K562 (cell line): Measurements from ENCODE around the gene PGLYRP1. TPM values are rescaled to one million over a fixed set of nuclear protein-coding genes. Genes with fewer than 3 reads are reported as not detected.

Source experiments
- ATAC-seq: fragments of 200-7000 bp; cut with Tn5 transposase; 3 replicates; pipeline ENCODE4 v1.9.1; 2020; ENCODE audit warnings: moderate library complexity
- BruUV-seq: library from RNA; stranded (reverse); fragments of 400-500 nt; replicated peaks from 2 replicates; lab custom pipeline; 2021; lab: Mats Ljungman, UMichigan
- CTCF ChIA-PET: fragments of 300-600 bp; formaldehyde crosslinking; extraction: SDS; loops from one replicate; lab custom pipeline; 2021; ENCODE audit warnings: low intra/inter-chr PET ratio; lab: Yijun Ruan, JAX
- POLR2A ChIA-PET: fragments of 300-600, 350-650 bp; sonication (Branson Sonifier 250); formaldehyde crosslinking; extraction: SDS; loops from one replicate; lab custom pipeline; 2021; ENCODE audit warnings: antibody characterized with exemption, inconsistent platforms; lab: Yijun Ruan, JAX
- DNase-seq, 4 experiments: peaks; one replicate each; pipeline versions ENCODE4 v3.0.0 to v3.0.0-alpha.2; 2011 to 2018; ENCODE audit warnings: low spot score in 3 of 4, mixed read lengths in 3 of 4; ENCODE audit errors: extremely low read depth in 1 of 4
- FAIRE-seq: peaks from 2 replicates; lab custom pipeline; 2011; peaks lifted over from hg19 to GRCh38; lab: Jason Lieb, UNC
- H2AFZ ChIP-seq: 2 replicates; pipeline ENCODE4 v1.6.0; 2011; ENCODE audit warnings: low read depth, low read length, control low read depth, inconsistent platforms
- H3K27ac ChIP-seq: fragments of 200-600 bp; 3 replicates; pipeline ENCODE4 v1.8.0; 2011; ENCODE audit warnings: low read depth, mild to moderate bottlenecking, control low read depth, inconsistent platforms, low read length, moderate library complexity, mixed read lengths; ENCODE audit errors: extremely low read depth
- H3K27me3 ChIP-seq, 2 experiments: fragments of 300-600 bp in 1 of 2; 2 replicates in 1 of 2; 3 replicates in 1 of 2; pipeline versions ENCODE4 v1.6.0 to v1.8.0; 2011; ENCODE audit warnings: inconsistent platforms in 2 of 2, low read length in 2 of 2, mild to moderate bottlenecking in 1 of 2, mixed read lengths in 1 of 2, moderate library complexity in 1 of 2; ENCODE audit not compliant: control insufficient read depth in 2 of 2, insufficient read depth in 2 of 2
- H3K36me3 ChIP-seq: fragments of 300-600 bp; 3 replicates; pipeline ENCODE4 v1.8.0; 2011; ENCODE audit warnings: mild to moderate bottlenecking, low read length, inconsistent platforms; ENCODE audit not compliant: control insufficient read depth, insufficient read depth
- H3K4me1 ChIP-seq, 2 experiments: fragments of 200-600 bp in 1 of 2; replicated peaks in 1 of 2; 2 replicates in 1 of 2; 3 replicates in 1 of 2; pipeline versions ENCODE4 v1.5.1 to v1.8.0; 2011; ENCODE audit warnings: inconsistent platforms in 2 of 2, low read length in 2 of 2, mild to moderate bottlenecking in 1 of 2, mixed read lengths in 1 of 2, moderate library complexity in 1 of 2; ENCODE audit not compliant: control insufficient read depth in 2 of 2, insufficient read depth in 2 of 2
- H3K4me2 ChIP-seq: 2 replicates; pipeline ENCODE4 v1.6.1; 2011; ENCODE audit warnings: low read length, control low read depth, inconsistent platforms, mixed read lengths; ENCODE audit not compliant: insufficient read depth
- H3K4me3 ChIP-seq: fragments of 200-600 bp; sonication (generic), shearing (Covaris generic); 2 replicates; pipeline ENCODE4 v1.5.1; 2016; ENCODE audit warnings: control low read depth, inconsistent platforms
- H3K79me2 ChIP-seq: fragments of 200-600 bp; 3 replicates; pipeline ENCODE4 v1.8.0; 2011; ENCODE audit warnings: low read length, inconsistent platforms; ENCODE audit not compliant: control insufficient read depth, insufficient read depth
- H3K9ac ChIP-seq, 2 experiments: 2 replicates each; pipeline versions ENCODE4 v1.6.0 to v1.6.1; 2011; ENCODE audit warnings: low read depth in 2 of 2, low read length in 2 of 2, control low read depth in 1 of 2, inconsistent platforms in 1 of 2, mild to moderate bottlenecking in 1 of 2, mixed read lengths in 1 of 2; ENCODE audit not compliant: insufficient read depth in 1 of 2
- H3K9me1 ChIP-seq: one replicate; pipeline ENCODE4 v1.6.0; 2011; ENCODE audit warnings: inconsistent platforms, mild to moderate bottlenecking, low read length, moderate library complexity; ENCODE audit not compliant: control insufficient read depth, insufficient read depth
- H3K9me3 ChIP-seq: replicated peaks from 2 replicates; pipeline ENCODE4 v1.5.1; 2011; ENCODE audit warnings: low read depth, low read length, inconsistent platforms; ENCODE audit not compliant: control insufficient read depth, insufficient read depth
- H4K20me1 ChIP-seq: replicated peaks from 2 replicates; pipeline ENCODE4 v1.6.1; 2011; ENCODE audit warnings: low read length, inconsistent platforms, mixed read lengths; ENCODE audit not compliant: control insufficient read depth, insufficient read depth
- CAMTA2 ChIP-seq: fragments of 250-450 bp; sonication (Bioruptor Pico); conservative IDR thresholded peaks from 2 replicates; pipeline ENCODE4 v1.5.1; 2022
- HDAC6 ChIP-seq: IDR thresholded peaks from 2 replicates; pipeline ENCODE4 v1.6.1; 2012; ENCODE audit warnings: low read depth, mild to moderate bottlenecking, control low read depth, inconsistent platforms, low read length, moderate library complexity
- L3MBTL2 ChIP-seq: fragments of 450-650 bp; IDR thresholded peaks from 2 replicates; pipeline ENCODE4 v1.6.1; 2016; ENCODE audit warnings: mild to moderate bottlenecking, moderate library complexity
- NCOA1 ChIP-seq: fragments of 450-650 bp; IDR thresholded peaks from 2 replicates; pipeline ENCODE4 v1.6.1; 2016; ENCODE audit warnings: low read depth
- NRF1 ChIP-seq, 2 experiments: fragments of 450-650 bp; IDR thresholded peaks in 1 of 2; conservative IDR thresholded peaks in 1 of 2; 2 replicates each; pipeline ENCODE4 v1.6.1; 2014; ENCODE audit warnings: mild to moderate bottlenecking in 2 of 2
- POLR2AphosphoS5 ChIP-seq: IDR thresholded peaks from 2 replicates; pipeline ENCODE4 v1.6.1; 2011; ENCODE audit warnings: mild to moderate bottlenecking, low read depth, low read length, moderate library complexity; ENCODE audit not compliant: control insufficient read depth, insufficient read depth
- RCOR1 ChIP-seq, 2 experiments: IDR thresholded peaks; 2 replicates each; pipeline ENCODE4 v1.6.1; 2012; ENCODE audit warnings: low read depth in 2 of 2, low read length in 2 of 2, borderline replicate concordance in 1 of 2, improper control_type of control experiment in 1 of 2
- SAFB2 ChIP-seq: fragments of 200-400 bp; formaldehyde crosslinking; IDR thresholded peaks from 2 replicates; pipeline ENCODE4 v1.6.1; 2018; ENCODE audit warnings: borderline replicate concordance, low read length, low read depth, moderate library complexity; ENCODE audit not compliant: severe bottlenecking
- SAP30 ChIP-seq: fragments of 200-600 bp; sonication (generic); IDR thresholded peaks from 2 replicates; pipeline ENCODE4 v1.6.1; 2012; ENCODE audit warnings: borderline replicate concordance, low read depth, mild to moderate bottlenecking, moderate library complexity, low read length, control low read depth, inconsistent platforms; ENCODE audit not compliant: insufficient read depth, poor library complexity, severe bottlenecking
- SMARCA5 ChIP-seq: fragments of 450-650 bp; IDR thresholded peaks from 2 replicates; pipeline ENCODE4 v1.6.1; 2016
- SMARCB1 ChIP-seq: IDR thresholded peaks from 2 replicates; pipeline ENCODE4 v1.6.1; 2011; ENCODE audit warnings: improper control_type of control experiment, low read depth; ENCODE audit not compliant: insufficient read length
- ZKSCAN3 ChIP-seq: fragments of 250-450 bp; sonication (Bioruptor Pico); IDR thresholded peaks from 2 replicates; pipeline ENCODE4 v1.4.0; 2020
- ZNF583 ChIP-seq: fragments of 250-450 bp; sonication (Bioruptor Pico); IDR thresholded peaks from 2 replicates; pipeline ENCODE4 v1.4.0; 2020
- ZNF764 ChIP-seq: fragments of 250-450 bp; sonication (Bioruptor Pico); IDR thresholded peaks from 2 replicates; pipeline ENCODE4 v1.4.0; 2020; ENCODE audit warnings: low read depth, mild to moderate bottlenecking, moderate library complexity
- ZNF830 ChIP-seq: fragments of 250-450 bp; sonication (Bioruptor Pico); IDR thresholded peaks from 2 replicates; pipeline ENCODE4 v1.5.0; 2021; ENCODE audit warnings: mild to moderate bottlenecking
- WGBS: fragments of 100-300 bp; shearing (Covaris generic); methylation state at CpG from one replicate; pipeline ENCODE4 v1.1.6; 2016; ENCODE audit warnings: low coverage, mixed read lengths; ENCODE audit not compliant: insufficient coverage; ENCODE audit errors: missing lambda C conversion rate; 5-methylcytosine and 5-hydroxymethylcytosine counted together
- in situ Hi-C: fragments of 300-500 bp; cut with MboI; formaldehyde crosslinking; loops from 4 replicates; pipeline ENCODE4 v1.15.0; 2018; ENCODE audit warnings: inconsistent platforms, mixed read lengths
- intact Hi-C: fragments of 100-400 bp; cut with micrococcal nuclease; formaldehyde crosslinking; loops from 2 replicates; pipeline ENCODE4 v1.14.2; 2022
- polyA plus RNA-seq, 8 experiments: library from polyadenylated mRNA; depleted of rRNA in 4 of 8; stranded (reverse) in 5 of 8; unstranded in 3 of 8; fragments of >200 nt; fragmentation: Nextera tagmentation in 2 of 8; fragmentation: Illumina TruSeq in 1 of 8; extraction: Ambion mirVana in 2 of 8; extraction: Trizol in 1 of 8; gene quantifications; 2 replicates each; pipeline versions ENCODE4 v1.2.1 to v1.2.3, GENCODE V29; 2011 to 2014; ENCODE audit warnings: inconsistent platforms in 1 of 8, missing spikeins in 1 of 8
- total RNA-seq, 7 experiments: library from RNA; depleted of rRNA in 6 of 7; stranded (reverse); fragments of >200 nt in 6 of 7; fragmentation: Illumina TruSeq in 2 of 7; extraction: Trizol in 2 of 7; gene quantifications; 2 replicates each; pipeline versions ENCODE4 v1.2.1 to v1.2.3, GENCODE V29; 2011 to 2021; ENCODE audit warnings: low replicate concordance in 1 of 7
- TF ChIP-seq, protein P1 (sequence below), 2 experiments: fragments of 450-650 bp in 1 of 2; sonication (generic) in 1 of 2; formaldehyde crosslinking; conservative IDR thresholded peaks; 2 replicates each; pipeline versions ENCODE4 v1.4.0 to v1.8.1; 2020 to 2022; ENCODE audit warnings: mild to moderate bottlenecking in 1 of 2, missing genetic modification reagents in 1 of 2
- TF ChIP-seq, protein P2 (sequence below): IDR thresholded peaks from 3 replicates; pipeline ENCODE4 v1.6.1; 2011; ENCODE audit warnings: borderline replicate concordance, mild to moderate bottlenecking; ENCODE audit not compliant: insufficient read length, insufficient read depth

PGLYRP1 gene
- total and polyA plus RNA-seq, 9 of the 15 experiments (the other 6 are each of a cell fraction or from before 2014, with no cell fraction given), result not detected

- no peak overlapping the region for H3K4me2 ChIP-seq
- CTCF ChIA-PET, result interaction anchor here (0.7 kb wide), 1 partner anchor 197 kb away, joined by 4 read pairs; no protein-coding TSS in a partner anchor
- H3K4me3 ChIP-seq, result no peak overlapping the region
- peaks cover 17% of the 10 kb centered on the region; the same call in 1 of the 3 replicates for H3K36me3 ChIP-seq
- H3K27me3 ChIP-seq, result no peaks in the 10 kb centered on the region
- peak; percentile 62 for ATAC-seq
- intact Hi-C loops, result loop anchor here (5.0 kb wide), 1 partner anchor 198 kb away; the partner anchor contains the start of gene RSPH6A
- DNase-seq, result peak in 3 of 4 experiments; percentile 66 to 76 (median 73)
- H3K27ac ChIP-seq, result no peak overlapping the region
- H3K9me3 ChIP-seq, result no peaks in the 10 kb centered on the region
- POLR2A ChIA-PET, result no interaction called here
- H2AFZ ChIP-seq, result no peak overlapping the region
- H3K4me1 ChIP-seq, result peaks cover 2 to 27% of the 10 kb centered on the region in 2 experiments; a peak in 4 of 5 replicates
- no TSS peak for BruUV-seq
- no peak for TF ChIP-seq NRF1 (conservative IDR thresholded peaks at IDR 0.05 in 1 of 2, IDR thresholded peaks at IDR 0.05 in 1 of 2)
- TF ChIP-seq, protein P1, sequence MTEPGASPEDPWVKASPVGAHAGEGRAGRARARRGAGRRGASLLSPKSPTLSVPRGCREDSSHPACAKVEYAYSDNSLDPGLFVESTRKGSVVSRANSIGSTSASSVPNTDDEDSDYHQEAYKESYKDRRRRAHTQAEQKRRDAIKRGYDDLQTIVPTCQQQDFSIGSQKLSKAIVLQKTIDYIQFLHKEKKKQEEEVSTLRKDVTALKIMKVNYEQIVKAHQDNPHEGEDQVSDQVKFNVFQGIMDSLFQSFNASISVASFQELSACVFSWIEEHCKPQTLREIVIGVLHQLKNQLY (CRISPR knock-in tag; conservative IDR thresholded peaks at IDR 0.05), result no peak
- no peak for TF ChIP-seq NCOA1
- TF ChIP-seq ZNF830 (CRISPR knock-in tag), result no peak
- no peak for TF ChIP-seq ZKSCAN3 (CRISPR knock-in tag)
- no peak for TF ChIP-seq SMARCA5
- no peak for TF ChIP-seq POLR2AphosphoS5
- TF ChIP-seq CAMTA2 (CRISPR knock-in tag), result no peak
- no peak for TF ChIP-seq SAFB2
- TF ChIP-seq L3MBTL2, result no peak
- TF ChIP-seq SMARCB1, result no peak
- TF ChIP-seq ZNF764 (CRISPR knock-in tag), result no peak
- TF ChIP-seq, protein P2, sequence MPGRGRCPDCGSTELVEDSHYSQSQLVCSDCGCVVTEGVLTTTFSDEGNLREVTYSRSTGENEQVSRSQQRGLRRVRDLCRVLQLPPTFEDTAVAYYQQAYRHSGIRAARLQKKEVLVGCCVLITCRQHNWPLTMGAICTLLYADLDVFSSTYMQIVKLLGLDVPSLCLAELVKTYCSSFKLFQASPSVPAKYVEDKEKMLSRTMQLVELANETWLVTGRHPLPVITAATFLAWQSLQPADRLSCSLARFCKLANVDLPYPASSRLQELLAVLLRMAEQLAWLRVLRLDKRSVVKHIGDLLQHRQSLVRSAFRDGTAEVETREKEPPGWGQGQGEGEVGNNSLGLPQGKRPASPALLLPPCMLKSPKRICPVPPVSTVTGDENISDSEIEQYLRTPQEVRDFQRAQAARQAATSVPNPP, result no peak
- no peak for TF ChIP-seq RCOR1 (IDR thresholded peaks at IDR 0.05; ENCODE audit: borderline replicate concordance in 1 of 2, low read depth in 2 of 2, low read length in 2 of 2)
- TF ChIP-seq SAP30, result no peak
- no peak for TF ChIP-seq ZNF583 (CRISPR knock-in tag)
- TF ChIP-seq HDAC6, result no peak
- TF ChIP-seq, all 486 proteins: peak for 0
- 94% methylated on average over 36 of the region's 74 CpGs for WGBS
- in situ Hi-C loops, result no loop called here
- FAIRE-seq, result no peak
- no peaks in the 10 kb centered on the region for H3K79me2 ChIP-seq
- peaks cover 3% of the 10 kb centered on the region; the same call in 1 of the 2 replicates for H4K20me1 ChIP-seq
- H3K9ac ChIP-seq, result no peak overlapping the region
- H3K9me1 ChIP-seq, result no peaks in the 10 kb centered on the region
Measured at GRCh38 chr19:46014941-46015686, 7.7 kb downstream of the PGLYRP1 start.
